Muscle layer of duodenum (tissue), 2 donors: ENCODE measurements around the gene SIX3.

Experiments
- H3K27ac ChIP-seq: one replicate; pipeline ENCODE4 v1.7.0; 2013; ENCODE audit warnings: mild to moderate bottlenecking, low read length
- H3K27me3 ChIP-seq: one replicate; pipeline ENCODE4 v1.7.0; 2013; ENCODE audit warnings: low read depth, mild to moderate bottlenecking, control low read depth, low read length
- H3K36me3 ChIP-seq, 2 donors: one replicate each; pipeline ENCODE4 v1.7.0; 2013; ENCODE audit warnings: low read length in 2 of 2, control low read depth in 1 of 2, mild to moderate bottlenecking in 1 of 2; ENCODE audit not compliant: insufficient read depth in 2 of 2, control insufficient read depth in 1 of 2
- H3K4me1 ChIP-seq, 2 donors: one replicate each; pipeline ENCODE4 v1.7.0; 2013; ENCODE audit warnings: low read length in 2 of 2, mild to moderate bottlenecking in 2 of 2, control low read depth in 1 of 2, moderate library complexity in 1 of 2; ENCODE audit not compliant: insufficient read depth in 2 of 2, control insufficient read depth in 1 of 2
- H3K4me3 ChIP-seq, 2 donors: one replicate each; pipeline ENCODE4 v1.7.0; 2013; ENCODE audit warnings: low read length in 2 of 2, low read depth in 1 of 2, mild to moderate bottlenecking in 1 of 2
- H3K9me3 ChIP-seq, 2 donors: one replicate each; pipeline ENCODE4 v1.7.0; 2013; ENCODE audit warnings: low read length in 2 of 2, control low read depth in 1 of 2, mild to moderate bottlenecking in 1 of 2; ENCODE audit not compliant: control insufficient read depth in 1 of 2
- donor health status: healthy.

SIX3 gene

GRCh38 chr2:44945676-44946371, 4.3 kb downstream of the SIX3 start:
- H3K27ac ChIP-seq, result no peak overlapping the region
- H3K4me1 ChIP-seq, result peaks cover 3 to 43% of the 10 kb centered on the region in 2 donors
- no peaks in the 10 kb centered on the region for H3K9me3 ChIP-seq
- no peak overlapping the region for H3K4me3 ChIP-seq
- H3K27me3 ChIP-seq, result peaks cover 75% of the 10 kb centered on the region
- H3K36me3 ChIP-seq, result no peaks in the 10 kb centered on the region

GRCh38 chr2:44946372-44947027, 5.0 kb downstream of the SIX3 start:
- peaks cover 3 to 37% of the 10 kb centered on the region in 2 donors for H3K4me1 ChIP-seq
- no peaks in the 10 kb centered on the region for H3K9me3 ChIP-seq
- H3K4me3 ChIP-seq, result no peak overlapping the region
- no peak overlapping the region for H3K27ac ChIP-seq
- H3K27me3 ChIP-seq, result peaks cover 75% of the 10 kb centered on the region
- no peaks in the 10 kb centered on the region for H3K36me3 ChIP-seq

GRCh38 chr2:44947028-44947375, 5.5 kb downstream of the SIX3 start:
- Histone ChIP-seq H3K36me3 (no peaks in the 10 kb centered on the region), H3K4me1 (peaks cover 3 to 35% of the 10 kb centered on the region in 2 donors), H3K9me3 (no peaks in the 10 kb centered on the region), H3K27me3 (peaks cover 73% of the 10 kb centered on the region), H3K4me3 (no peak overlapping the region), H3K27ac (no peak overlapping the region)

DNA sequence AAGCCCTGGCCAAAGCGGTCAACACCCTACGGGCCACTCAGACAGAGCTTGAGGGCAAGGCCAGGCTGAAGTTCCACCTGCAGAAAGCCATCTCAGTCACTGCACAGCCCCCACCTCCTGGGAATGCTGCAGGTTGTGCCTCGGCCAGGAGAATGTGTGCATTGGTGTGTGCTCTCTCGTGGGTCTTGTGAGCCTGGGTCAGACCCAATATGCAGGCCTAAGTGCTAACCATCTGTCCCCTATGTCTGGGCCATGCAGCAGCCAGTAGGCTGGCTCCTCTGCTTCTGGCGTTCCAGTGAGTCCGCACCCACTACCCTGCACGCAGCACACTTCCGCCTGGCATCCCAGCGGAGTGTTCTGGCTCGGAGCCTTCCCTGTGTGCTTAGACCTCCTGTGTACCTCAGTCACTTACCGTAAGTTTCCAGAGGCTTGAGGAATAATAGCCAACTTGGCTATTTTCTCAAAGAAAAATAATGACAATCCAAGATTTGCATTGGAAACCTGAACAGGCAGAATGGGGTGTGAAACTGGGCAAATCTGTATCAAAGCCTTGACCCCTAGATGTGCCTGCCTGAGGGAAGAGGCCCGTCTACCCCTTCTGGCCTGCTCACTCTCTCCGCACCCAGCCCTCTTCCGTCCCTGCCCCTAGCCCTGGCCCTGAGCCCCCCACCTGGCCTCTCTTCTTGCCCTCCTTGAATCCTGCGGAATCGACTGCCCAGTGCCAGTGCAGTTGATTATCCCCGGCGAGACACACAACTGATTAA, 7.2 kb downstream of the SIX3 start:
- Histone ChIP-seq H3K36me3 (no peaks in the 10 kb centered on the region), H3K4me3 (no peak overlapping the region), H3K27ac (no peak overlapping the region), H3K9me3 (no peaks in the 10 kb centered on the region), H3K27me3 (peaks cover 74% of the 10 kb centered on the region), H3K4me1 (peaks cover 0 to 34% of the 10 kb centered on the region in 2 donors)

DNA sequence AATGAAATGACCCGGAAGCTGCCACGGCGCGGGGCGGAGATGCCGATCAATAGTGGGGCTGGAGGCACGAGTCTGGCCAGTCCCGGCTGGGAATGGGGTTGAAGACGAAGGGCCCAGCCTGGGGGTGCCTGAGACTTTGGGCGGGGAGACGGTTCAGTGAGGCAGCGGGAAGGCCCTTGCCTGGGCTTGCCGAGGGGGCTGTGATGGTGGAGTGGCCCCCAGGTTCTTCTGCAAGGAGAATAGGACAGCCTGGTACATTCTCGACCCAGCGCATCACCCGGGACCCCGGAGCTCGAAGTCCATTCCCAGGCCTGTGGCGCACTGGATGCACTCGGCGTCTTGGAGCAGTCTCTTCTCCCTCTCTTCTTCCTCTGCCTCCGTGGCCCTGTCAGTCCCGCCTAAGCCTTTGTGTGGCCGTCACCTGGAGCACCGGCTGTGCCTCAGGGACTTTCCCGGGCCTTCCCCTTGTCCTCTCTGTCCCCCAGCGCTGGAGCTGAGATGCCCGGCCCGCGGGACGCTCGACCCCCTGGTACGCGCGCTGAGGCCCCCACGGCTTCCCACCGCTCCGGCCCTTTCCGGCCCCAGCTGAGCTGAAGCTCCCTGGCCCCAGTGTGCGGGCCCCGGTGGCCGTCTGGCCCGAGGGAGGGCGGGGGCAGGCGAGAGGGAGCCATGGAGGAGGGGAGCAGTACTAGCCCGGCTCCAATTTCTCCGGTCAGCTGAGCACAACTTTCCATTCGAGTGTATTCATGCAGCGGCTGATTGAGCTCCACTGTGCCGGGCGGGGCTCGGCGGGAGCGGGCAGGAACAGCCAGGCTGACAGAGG, 8.0 kb downstream of the SIX3 start:
- H3K27ac ChIP-seq, result no peak overlapping the region
- no peaks in the 10 kb centered on the region for H3K36me3 ChIP-seq
- H3K27me3 ChIP-seq, result peaks cover 73% of the 10 kb centered on the region
- H3K9me3 ChIP-seq, result no peaks in the 10 kb centered on the region
- no peak overlapping the region for H3K4me3 ChIP-seq
- peaks cover 0 to 29% of the 10 kb centered on the region in 2 donors for H3K4me1 ChIP-seq

DNA sequence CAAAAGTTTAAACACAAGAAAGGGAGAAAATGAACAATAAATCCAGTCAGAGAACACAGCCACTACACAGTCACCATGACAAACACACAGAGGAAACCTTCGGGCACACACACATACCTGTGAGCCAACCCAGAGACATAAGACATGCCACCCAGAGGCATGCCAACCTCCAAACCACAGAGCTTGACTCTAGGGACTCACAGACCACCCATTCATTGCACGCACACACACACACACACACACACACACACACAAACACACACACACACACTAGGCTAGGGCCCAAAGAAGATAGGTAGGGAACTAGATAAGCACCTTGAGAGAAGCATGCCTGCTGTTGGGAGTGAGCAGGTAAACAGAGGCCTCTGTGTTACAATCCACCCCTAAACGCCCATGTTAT, 9.1 kb downstream of the SIX3 start:
- Histone ChIP-seq H3K36me3 (no peaks in the 10 kb centered on the region), H3K27me3 (peaks cover 76% of the 10 kb centered on the region), H3K4me3 (no peak overlapping the region), H3K9me3 (no peaks in the 10 kb centered on the region), H3K4me1 (peaks cover 0 to 36% of the 10 kb centered on the region in 2 donors), H3K27ac (no peak overlapping the region)

GRCh38 chr2:44951124-44951523, 9.6 kb downstream of the SIX3 start:
- Histone ChIP-seq H3K4me3 (no peak overlapping the region), H3K36me3 (no peaks in the 10 kb centered on the region), H3K4me1 (peaks cover 0 to 41% of the 10 kb centered on the region in 2 donors), H3K27ac (no peak overlapping the region), H3K27me3 (peaks cover 78% of the 10 kb centered on the region), H3K9me3 (no peaks in the 10 kb centered on the region)

- H3K36me3 ChIP-seq, result no peaks in the 10 kb centered on the region
- H3K9me3 ChIP-seq, result no peaks in the 10 kb centered on the region
- no peak overlapping the region for H3K27ac ChIP-seq
- peak overlapping the region in 1 of 2 donors; percentile 57 for H3K4me3 ChIP-seq
- H3K4me1 ChIP-seq, result peaks cover 0 to 41% of the 10 kb centered on the region in 2 donors
- H3K27me3 ChIP-seq, result peaks cover 72% of the 10 kb centered on the region
Measured at GRCh38 chr2:44951714-44952113, 10.2 kb downstream of the SIX3 start.

DNA sequence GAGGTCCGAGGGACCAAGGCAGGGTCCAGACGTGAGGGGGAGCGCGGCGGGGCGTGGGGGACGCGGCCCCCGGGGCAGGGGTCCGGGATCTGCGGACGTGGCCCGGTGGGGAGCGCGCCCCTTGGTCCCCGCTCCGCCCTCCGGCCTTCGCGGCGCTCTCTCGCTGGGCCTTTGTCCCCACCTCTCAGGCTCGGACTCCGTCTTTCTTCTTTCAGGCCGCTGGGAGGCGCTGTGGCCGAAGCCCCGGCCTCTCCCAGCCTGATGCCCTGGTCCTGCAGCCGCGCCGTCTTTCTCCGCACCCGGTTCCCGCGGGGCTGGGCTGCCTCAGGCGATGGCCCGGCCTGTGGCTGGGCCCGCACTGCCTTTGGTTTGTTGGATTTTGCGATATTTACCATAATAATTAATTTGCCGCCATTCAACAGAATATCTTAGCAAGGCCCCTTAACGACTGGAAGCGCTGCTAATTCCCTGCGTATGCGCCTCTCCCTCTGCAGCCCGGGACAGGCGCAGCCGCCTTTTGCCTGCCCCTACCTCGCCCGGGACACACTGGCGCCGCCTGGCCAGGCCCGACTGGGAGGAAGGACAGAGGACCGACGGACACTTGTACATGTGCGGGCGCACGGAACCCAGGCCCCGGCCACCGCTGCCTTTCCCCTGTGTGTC, 10.8 kb downstream of the SIX3 start:
- Histone ChIP-seq H3K27ac (no peak overlapping the region), H3K4me1 (peaks cover 0 to 41% of the 10 kb centered on the region in 2 donors), H3K27me3 (peaks cover 71% of the 10 kb centered on the region), H3K9me3 (no peaks in the 10 kb centered on the region), H3K36me3 (no peaks in the 10 kb centered on the region), H3K4me3 (peak overlapping the region; percentile 46 to 57)

DNA sequence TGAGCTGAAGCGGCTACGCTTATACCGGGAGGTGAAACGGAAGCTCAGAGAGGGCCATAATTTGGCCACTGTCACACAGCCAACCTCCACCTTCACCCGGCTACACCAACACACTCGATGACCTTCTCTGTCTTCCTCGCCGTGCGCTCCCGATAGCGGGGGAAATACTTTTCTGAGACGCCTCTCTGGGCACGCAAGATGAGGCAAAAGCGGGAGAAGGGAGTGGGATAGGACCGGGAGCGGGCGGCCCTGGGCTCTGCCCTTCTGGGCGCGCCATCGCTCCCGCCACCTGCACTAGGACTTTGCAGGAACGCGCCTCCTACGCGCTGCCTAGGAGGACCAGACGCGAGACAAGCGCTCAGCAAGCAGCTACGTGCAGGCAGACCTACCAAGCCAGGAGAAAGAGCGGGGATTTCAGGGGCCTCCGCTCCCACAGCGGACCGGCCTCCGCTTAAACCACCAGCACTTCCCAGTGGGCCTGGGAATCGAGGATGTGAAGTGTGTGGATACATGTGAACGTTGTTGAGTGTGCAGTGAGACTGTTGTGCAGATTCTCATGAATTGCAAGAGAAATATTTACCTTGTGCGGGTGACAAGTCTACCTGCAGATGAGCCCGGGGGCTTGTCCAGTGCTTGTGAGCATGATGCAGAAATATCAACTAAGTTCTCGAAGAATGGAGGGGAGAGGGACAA, 11.4 kb downstream of the SIX3 start:
- peaks cover 0 to 41% of the 10 kb centered on the region in 2 donors for H3K4me1 ChIP-seq
- no peak overlapping the region for H3K27ac ChIP-seq
- H3K27me3 ChIP-seq, result peaks cover 68% of the 10 kb centered on the region
- no peaks in the 10 kb centered on the region for H3K9me3 ChIP-seq
- peak overlapping the region; percentile 46 to 57 for H3K4me3 ChIP-seq
- no peaks in the 10 kb centered on the region for H3K36me3 ChIP-seq
